Measurements from ENCODE around the gene STRIP1. TPM values are rescaled to one million over a fixed set of nuclear protein-coding genes. Genes with fewer than 3 reads are reported as not detected.

STRIP1 gene
- total RNA-seq, 1 experiment from 2014 or later: 46.2 TPM

GRCh38 chr1:110050602-110051261 is 16.3 kb downstream of the STRIP1 start:
- DNase-seq (ENCODE audit: low read depth): no peak

GRCh38 chr1:110051262-110051648 is 16.8 kb downstream of the STRIP1 start:
- DNase-seq (ENCODE audit: low read depth): no peak

DNA sequence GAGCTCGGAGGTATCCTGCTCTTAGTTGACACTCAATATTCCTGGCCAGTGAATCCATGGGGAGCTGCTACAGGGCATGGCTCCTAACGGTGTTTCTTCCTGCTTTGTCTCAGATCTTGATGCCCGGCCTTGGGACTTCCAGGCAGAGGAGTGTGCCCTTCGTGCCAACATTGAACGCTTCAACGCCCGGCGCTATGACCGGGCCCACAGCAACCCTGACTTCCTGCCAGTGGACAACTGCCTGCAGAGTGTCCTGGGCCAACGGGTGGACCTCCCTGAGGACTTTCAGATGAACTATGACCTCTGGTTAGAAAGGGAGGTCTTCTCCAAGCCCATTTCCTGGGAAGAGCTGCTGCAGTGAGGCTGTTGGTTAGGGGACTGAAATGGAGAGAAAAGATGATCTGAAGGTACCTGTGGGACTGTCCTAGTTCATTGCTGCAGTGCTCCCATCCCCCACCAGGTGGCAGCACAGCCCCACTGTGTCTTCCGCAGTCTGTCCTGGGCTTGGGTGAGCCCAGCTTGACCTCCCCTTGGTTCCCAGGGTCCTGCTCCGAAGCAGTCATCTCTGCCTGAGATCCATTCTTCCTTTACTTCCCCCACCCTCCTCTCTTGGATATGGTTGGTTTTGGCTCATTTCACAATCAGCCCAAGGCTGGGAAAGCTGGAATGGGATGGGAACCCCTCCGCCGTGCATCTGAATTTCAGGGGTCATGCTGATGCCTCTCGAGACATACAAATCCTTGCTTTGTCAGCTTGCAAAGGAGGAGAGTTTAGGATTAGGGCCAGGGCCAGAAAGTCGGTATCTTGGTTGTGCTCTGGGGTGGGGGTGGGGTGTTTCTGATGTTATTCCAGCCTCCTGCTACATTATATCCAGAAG is 19.4 kb downstream of the STRIP1 start:
- DNase-seq (ENCODE audit: low read depth): peak; percentile 37

- peak; percentile 32 for DNase-seq (ENCODE audit: low read depth)
These were observed 21.3 kb downstream of the STRIP1 start for GRCh38 chr1:110055493-110056284.

DNA sequence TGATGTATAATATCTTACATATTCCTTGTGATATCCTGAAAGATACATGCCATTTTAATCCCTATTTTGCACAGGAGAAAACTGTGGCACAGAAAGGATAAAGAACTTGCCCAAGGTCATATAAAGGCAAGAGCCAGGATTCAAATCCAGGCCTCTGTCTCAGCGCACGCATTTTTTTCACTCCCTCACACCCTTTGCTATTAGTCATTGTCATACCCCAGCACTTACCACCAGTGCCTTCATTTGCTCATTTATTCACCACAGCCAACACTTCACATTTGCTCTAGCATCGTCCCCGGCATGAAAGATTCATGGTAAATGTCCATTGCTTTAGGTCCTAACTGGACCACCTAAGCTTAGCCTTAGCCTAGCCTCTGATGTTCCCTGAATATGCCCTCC is 21.9 kb downstream of the STRIP1 start:
- no peak for DNase-seq (ENCODE audit: low read depth)

- peak; percentile 35 for DNase-seq (ENCODE audit: low read depth)
These were observed 22.4 kb downstream of the STRIP1 start for GRCh38 chr1:110056776-110057175.

- no peak for DNase-seq (ENCODE audit: low read depth)
These were observed 23.6 kb downstream of the STRIP1 start for GRCh38 chr1:110057963-110058518.

DNA sequence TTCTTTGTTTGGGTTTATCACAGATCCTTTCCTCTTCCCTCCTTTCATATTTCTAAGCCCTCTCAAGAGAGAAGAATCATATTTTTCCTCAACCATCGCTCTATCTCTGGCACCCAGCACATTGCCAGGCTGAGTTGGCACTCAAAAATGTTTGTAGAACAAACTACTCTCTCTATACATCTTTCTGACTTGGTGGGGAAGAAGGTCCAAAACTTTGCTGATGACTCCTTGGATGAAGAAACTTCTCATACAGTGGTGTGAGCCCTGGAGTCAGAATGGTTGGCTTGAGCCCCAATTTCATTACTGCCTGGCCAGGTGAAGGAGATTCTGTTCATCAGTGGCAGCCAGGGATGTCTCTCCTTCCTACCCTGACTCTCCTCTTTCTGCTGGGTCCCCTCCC is 24.2 kb downstream of the STRIP1 start:
- no peak for DNase-seq (ENCODE audit: low read depth)

GRCh38 chr1:110059133-110059863 is 24.9 kb downstream of the STRIP1 start:
- no peak for DNase-seq (ENCODE audit: low read depth)

GRCh38 chr1:110060034-110060661 is 25.7 kb downstream of the STRIP1 start:
- DNase-seq (ENCODE audit: low read depth): peak; percentile 36

- no peak for DNase-seq (ENCODE audit: low read depth)
These were observed 26.2 kb downstream of the STRIP1 start for GRCh38 chr1:110060662-110061060.

- no peak for DNase-seq (ENCODE audit: low read depth)
These were observed 26.9 kb downstream of the STRIP1 start for GRCh38 chr1:110061341-110061740.

DNA sequence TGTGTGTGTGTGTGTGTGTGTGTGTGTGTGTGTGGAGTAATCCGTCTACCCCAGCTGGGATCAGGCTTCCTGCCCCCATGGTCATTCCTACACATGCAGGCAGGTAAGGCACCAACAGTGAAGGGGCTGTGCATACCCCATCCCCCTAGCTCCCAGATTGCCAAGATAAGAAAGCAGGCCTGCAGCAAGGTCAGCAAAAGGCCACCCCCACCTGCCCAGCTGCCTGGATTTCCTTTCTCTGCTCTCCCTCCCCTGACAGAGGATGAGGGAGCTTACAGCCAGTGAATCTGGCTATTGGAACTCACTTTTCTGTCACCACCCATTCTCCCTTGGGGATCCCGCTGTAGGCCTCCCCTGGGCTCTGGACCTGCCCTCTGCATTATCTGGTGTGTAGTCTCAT is 28.2 kb downstream of the STRIP1 start:
- no peak for DNase-seq (ENCODE audit: low read depth)

- DNase-seq (ENCODE audit: low read depth): no peak
These were observed 29.4 kb downstream of the STRIP1 start for GRCh38 chr1:110063781-110064180.

DNA sequence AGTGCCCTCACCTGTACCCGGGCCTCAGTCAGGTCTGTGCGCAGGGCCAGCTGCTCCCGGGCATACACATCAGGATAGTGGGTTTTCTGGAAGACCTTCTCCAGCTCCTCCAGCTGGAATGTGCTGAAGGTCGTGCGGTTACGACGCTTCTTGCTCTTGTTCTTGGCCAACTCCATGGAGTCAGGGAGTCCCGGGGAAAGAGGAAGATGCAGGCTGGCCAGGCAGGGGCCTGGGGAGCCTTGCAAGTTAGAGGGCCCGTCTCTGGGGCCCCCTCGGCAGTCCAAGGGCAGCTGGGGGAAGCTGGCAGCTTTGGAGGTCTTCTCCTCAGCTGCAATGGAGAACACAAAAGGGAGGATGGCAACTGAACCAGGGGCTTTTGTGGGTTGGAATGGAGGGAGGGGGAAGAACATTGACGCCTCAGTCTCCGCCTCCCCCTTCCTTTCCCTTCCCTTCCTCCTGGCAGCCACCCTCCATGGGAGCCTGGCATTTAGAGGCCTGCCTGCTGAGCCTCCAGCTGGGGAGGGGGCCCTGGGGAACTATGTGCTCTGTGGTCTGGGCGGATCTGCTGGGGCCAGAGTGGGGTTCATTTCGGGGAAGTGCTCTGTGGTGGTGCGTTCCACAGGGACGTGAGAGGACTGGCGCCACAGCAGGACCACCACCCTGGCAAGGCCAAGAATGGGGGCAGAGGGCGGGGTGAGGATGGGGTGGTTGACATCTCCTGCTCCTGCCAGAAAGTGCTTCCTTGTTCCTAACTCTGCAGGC is 30.3 kb downstream of the STRIP1 start:
- DNase-seq (ENCODE audit: low read depth): no peak

GRCh38 chr1:110065841-110066240 is 31.4 kb downstream of the STRIP1 start:
- DNase-seq (ENCODE audit: low read depth): no peak

DNA sequence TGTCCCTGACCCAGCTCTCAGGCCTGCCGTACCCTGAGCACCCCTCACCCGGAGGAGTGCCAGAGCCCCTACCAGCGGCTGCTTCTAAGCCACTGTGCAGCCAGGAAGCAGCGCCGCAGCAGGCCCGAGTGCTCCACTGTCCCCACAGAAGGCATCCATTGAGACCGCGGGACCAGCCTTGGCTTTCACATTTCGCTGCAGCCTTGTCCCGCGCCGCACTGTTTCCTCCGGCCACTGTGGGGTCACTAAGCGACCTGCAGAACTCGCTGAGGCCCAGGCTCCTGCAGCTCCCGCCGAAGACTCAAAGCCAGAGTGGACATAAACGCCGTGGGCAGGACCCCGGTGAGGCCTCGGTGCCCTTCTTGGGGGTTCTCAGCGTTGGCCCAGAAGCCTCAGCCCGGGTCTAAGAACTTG is 33.1 kb downstream of the STRIP1 start:
- DNase-seq (ENCODE audit: low read depth): no peak

- no peak for DNase-seq (ENCODE audit: low read depth)
These were observed 33.6 kb downstream of the STRIP1 start for GRCh38 chr1:110067893-110068645.
